PC-9 (cell line): ENCODE results near the gene SERINC5. TPM values are rescaled to one million over a fixed set of nuclear protein-coding genes. Genes with fewer than 3 reads are reported as not detected.

Experiments used
- BruUV-seq: library from RNA; stranded (reverse); fragments of 400-500 nt; replicated peaks from 2 replicates; lab custom pipeline; 2021; lab: Mats Ljungman, UMichigan
- CTCF ChIA-PET: fragments of 300-600 bp; sonication (Branson Sonifier 250); formaldehyde crosslinking; loops from one replicate; lab custom pipeline; 2022; ENCODE audit warnings: antibody characterized with exemption; lab: Charles Lee
- POLR2A ChIA-PET: fragments of 300-600 bp; sonication (Branson Sonifier 250); formaldehyde crosslinking; loops from one replicate; lab custom pipeline; 2022; ENCODE audit warnings: antibody characterized with exemption; ENCODE audit not compliant: unreplicated experiment; lab: Charles Lee
- DNase-seq, 2 experiments: peaks; one replicate each; pipeline versions ENCODE4 v3.0.0 to v3.0.0-alpha.2; 2015 to 2022; ENCODE audit warnings: mixed read lengths in 1 of 2
- H2AFZ ChIP-seq: fragments of 200-600 bp; sonication (generic); 2 replicates; pipeline ENCODE4 v1.8.1; 2017; ENCODE audit warnings: antibody characterized with exemption
- H3F3A ChIP-seq: fragments of 200-600 bp; sonication (generic); 2 replicates; pipeline ENCODE4 v1.8.1; 2017; ENCODE audit warnings: antibody characterized with exemption, mild to moderate bottlenecking, low read depth; ENCODE audit not compliant: insufficient read depth
- H3K27ac ChIP-seq: fragments of 200-600 bp; sonication (generic); 2 replicates; pipeline ENCODE4 v1.6.1; 2016; ENCODE audit warnings: mixed run types
- H3K27me3 ChIP-seq: fragments of 200-600 bp; sonication (generic); 2 replicates; pipeline ENCODE4 v1.6.1; 2016; ENCODE audit warnings: low read depth, mixed run types; ENCODE audit not compliant: insufficient read depth
- H3K36me3 ChIP-seq: fragments of 200-600 bp; sonication (generic); 2 replicates; pipeline ENCODE4 v1.6.1; 2016; ENCODE audit warnings: low read depth, mixed run types
- H3K4me1 ChIP-seq: fragments of 200-600 bp; sonication (generic); replicated peaks from 2 replicates; pipeline ENCODE4 v1.6.1; 2016; ENCODE audit warnings: mixed run types; ENCODE audit not compliant: insufficient read depth
- H3K4me2 ChIP-seq: fragments of 200-600 bp; sonication (generic); 2 replicates; pipeline ENCODE4 v1.6.1; 2017; ENCODE audit warnings: mixed run types
- H3K4me3 ChIP-seq: fragments of 200-600 bp; sonication (generic); 2 replicates; pipeline ENCODE4 v1.6.1; 2016; ENCODE audit warnings: mixed run types
- H3K79me2 ChIP-seq: fragments of 200-600 bp; sonication (generic); 2 replicates; pipeline ENCODE4 v1.6.1; 2017; ENCODE audit warnings: low read depth, mixed run types
- H3K9me2 ChIP-seq: fragments of 200-600 bp; sonication (generic); 2 replicates; pipeline ENCODE4 v1.8.1; 2017; ENCODE audit warnings: mild to moderate bottlenecking; ENCODE audit not compliant: insufficient read depth
- H3K9me3 ChIP-seq: fragments of 200-600 bp; sonication (generic); 2 replicates; pipeline ENCODE4 v1.8.1; 2016; ENCODE audit warnings: low read depth; ENCODE audit not compliant: insufficient read depth
- H4K20me1 ChIP-seq: fragments of 200-600 bp; sonication (generic); 2 replicates; pipeline ENCODE4 v1.8.1; 2017; ENCODE audit not compliant: insufficient read depth
- CTCF ChIP-seq: fragments of 200-600 bp; sonication (generic); conservative IDR thresholded peaks from 2 replicates; pipeline ENCODE4 v1.6.1; 2017; ENCODE audit warnings: mixed run types, antibody characterized with exemption, mild to moderate bottlenecking, moderate library complexity
- EZH2 ChIP-seq: fragments of 200-600 bp; sonication (generic); IDR thresholded peaks from 2 replicates; pipeline ENCODE4 v1.8.0; 2017; ENCODE audit warnings: antibody characterized with exemption, low read depth
- intact Hi-C: fragments of 100-400 bp; cut with micrococcal nuclease; formaldehyde crosslinking; loops from one replicate; pipeline ENCODE4 v1.10.0; 2022; ENCODE audit not compliant: unreplicated experiment
- total RNA-seq: library from RNA; stranded (reverse); gene quantifications from 2 replicates; pipeline ENCODE4 v1.2.3, GENCODE V29; 2021

The SERINC5 gene
- total RNA-seq, 1 experiment from 2014 or later: 68.8 TPM

- Histone ChIP-seq H3K9me3 (no peaks in the 10 kb centered on the region), H3K4me3 (no peak overlapping the region), H3K27ac (no peak overlapping the region), H4K20me1 (no peaks in the 10 kb centered on the region), H3K27me3 (no peaks in the 10 kb centered on the region), H3K9me2 (no peaks in the 10 kb centered on the region), H3F3A (no peaks in the 10 kb centered on the region), H3K36me3 (no peaks in the 10 kb centered on the region), H2AFZ (no peak overlapping the region), H3K4me1 (no peaks in the 10 kb centered on the region), H3K4me2 (no peak overlapping the region), H3K79me2 (no peaks in the 10 kb centered on the region)
- intact Hi-C loops: loop anchor here (5.0 kb wide), 2 partner anchors 163 to 578 kb away; partner anchors contain the start of gene SERINC5
- no TSS peak for BruUV-seq
- CTCF ChIA-PET: no interaction called here
- no peak for DNase-seq
- TF ChIP-seq EZH2: no peak
- TF ChIP-seq CTCF: no peak
- POLR2A ChIA-PET: interaction anchor here (0.6 kb wide), 1 partner anchor 1830 kb away, joined by 4 read pairs; no protein-coding TSS in a partner anchor
These were observed 161.6 kb downstream of the SERINC5 start for GRCh38 chr5:80094236-80094738.

DNA sequence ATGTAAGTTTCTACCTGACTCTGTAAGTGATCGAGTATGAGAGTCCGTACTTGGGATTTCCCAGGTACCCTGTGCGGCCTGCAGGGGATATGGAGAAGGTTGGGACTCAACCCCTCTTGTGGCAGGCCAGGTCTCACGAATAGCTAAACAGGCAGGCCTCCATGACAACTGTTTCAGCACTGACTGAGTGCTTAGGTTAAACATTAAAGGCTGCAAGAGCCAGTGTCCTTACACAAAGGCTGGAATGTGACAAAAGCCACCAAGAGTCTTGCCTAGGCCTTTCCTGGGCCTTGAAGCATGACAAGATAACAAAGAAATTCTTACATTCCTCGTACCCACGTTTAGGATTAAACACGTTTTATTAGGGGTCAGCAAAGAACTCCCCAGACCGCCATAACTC lies 162.1 kb downstream of the SERINC5 start:
- Histone ChIP-seq H3K27ac (no peak overlapping the region), H3K9me2 (no peaks in the 10 kb centered on the region), H3F3A (no peaks in the 10 kb centered on the region), H4K20me1 (no peaks in the 10 kb centered on the region), H3K4me3 (no peak overlapping the region), H3K4me2 (no peak overlapping the region), H3K79me2 (no peaks in the 10 kb centered on the region), H3K9me3 (no peaks in the 10 kb centered on the region), H3K4me1 (no peaks in the 10 kb centered on the region), H2AFZ (no peak overlapping the region), H3K27me3 (no peaks in the 10 kb centered on the region), H3K36me3 (no peaks in the 10 kb centered on the region)
- intact Hi-C loops: loop anchor here (5.0 kb wide), 2 partner anchors 164 to 579 kb away; partner anchors contain the start of gene SERINC5
- TF ChIP-seq CTCF (no peak), EZH2 (no peak)
- ChIA-PET CTCF (no interaction called here), POLR2A (no interaction called here)
- no peak for DNase-seq
- no TSS peak for BruUV-seq

GRCh38 chr5:80092486-80093107 lies 163.3 kb downstream of the SERINC5 start:
- no peaks in the 10 kb centered on the region for H3K9me2 ChIP-seq
- ChIA-PET CTCF (interaction anchor here (0.6 to 1.1 kb wide), 3 partner anchors 215 to 1623 kb away, joined by 4 to 16 read pairs (median 6); no protein-coding TSS in a partner anchor), POLR2A (no interaction called here)
- no peak for DNase-seq
- H3K79me2 ChIP-seq: no peaks in the 10 kb centered on the region
- no peak overlapping the region for H3K4me3 ChIP-seq
- H4K20me1 ChIP-seq: no peaks in the 10 kb centered on the region
- H3K27ac ChIP-seq: no peak overlapping the region
- intact Hi-C loops: loop anchor here (5.0 kb wide), 2 partner anchors 165 to 580 kb away; partner anchors contain the start of gene SERINC5
- no peaks in the 10 kb centered on the region for H3K9me3 ChIP-seq
- no peaks in the 10 kb centered on the region for H3F3A ChIP-seq
- no peaks in the 10 kb centered on the region for H3K36me3 ChIP-seq
- no peak for TF ChIP-seq EZH2
- no peak for TF ChIP-seq CTCF
- H3K4me2 ChIP-seq: no peak overlapping the region
- H2AFZ ChIP-seq: no peak overlapping the region
- H3K27me3 ChIP-seq: no peaks in the 10 kb centered on the region
- BruUV-seq: no TSS peak
- H3K4me1 ChIP-seq: no peaks in the 10 kb centered on the region
